GM12892 (cell line): ENCODE data around the gene TMEM62.
"Not testable (repeated sequence)": the region's sequence is repeated elsewhere in the genome, so short reads cannot be mapped to it uniquely, and the experiment has no call there.

Source experiments
- DNase-seq: peaks from one replicate; pipeline ENCODE4 v3.0.0; 2011; ENCODE audit not compliant: insufficient read length
- FAIRE-seq: peaks from 2 replicates; lab custom pipeline; 2011; peaks lifted over from hg19 to GRCh38; lab: Jason Lieb, UNC
- POLR2A ChIP-seq: IDR thresholded peaks from 2 replicates; pipeline ENCODE4 v1.6.1; 2011; ENCODE audit warnings: low read depth, low read length, control low read depth
- POLR2AphosphoS5 ChIP-seq: IDR thresholded peaks from 2 replicates; pipeline ENCODE4 v1.6.1; 2011; ENCODE audit warnings: low read depth, low read length, control low read depth
- TAF1 ChIP-seq: IDR thresholded peaks from 2 replicates; pipeline ENCODE4 v1.6.1; 2011; ENCODE audit warnings: low read depth, mild to moderate bottlenecking, control low read depth, low read length, borderline replicate concordance

Gene TMEM62

GRCh38 chr15:43218908-43219706 is 85.7 kb downstream of the TMEM62 start:
- no peak for FAIRE-seq
- TF ChIP-seq POLR2AphosphoS5 (no peak), TAF1 (no peak), POLR2A (no peak)
- no peak for DNase-seq

GRCh38 chr15:43219929-43220928 is 86.8 kb downstream of the TMEM62 start:
- TF ChIP-seq POLR2AphosphoS5: no peak
- no peak for TF ChIP-seq POLR2A
- no peak for TF ChIP-seq TAF1
- FAIRE-seq: no peak
- DNase-seq: no peak

- TF ChIP-seq POLR2AphosphoS5: no peak
- no peak for TF ChIP-seq POLR2A
- TF ChIP-seq TAF1: no peak
- DNase-seq: no peak
- no peak for FAIRE-seq
These were observed 87.6 kb downstream of the TMEM62 start, which contains the start of gene EPB42 for GRCh38 chr15:43220991-43221403. Gene EPB42 (minus strand): TSS chr15:43221018. CDS start chr15:43220825, 193 bp downstream.

- FAIRE-seq: no peak
- DNase-seq: no peak
- TF ChIP-seq POLR2AphosphoS5 (no peak), TAF1 (no peak), POLR2A (no peak)
These were observed 88.0 kb downstream of the TMEM62 start for GRCh38 chr15:43221422-43221821.

GRCh38 chr15:43225201-43225949 is 92.0 kb downstream of the TMEM62 start:
- DNase-seq (peak; percentile 47), FAIRE-seq (peak; percentile 92)
- TF ChIP-seq TAF1 (no peak), POLR2A (no peak), POLR2AphosphoS5 (no peak)

GRCh38 chr15:43225950-43226255 is 92.5 kb downstream of the TMEM62 start:
- not testable (repeated sequence) for DNase-seq, FAIRE-seq

- no peak for FAIRE-seq
- DNase-seq: no peak
- no peak for TF ChIP-seq POLR2A
- TF ChIP-seq POLR2AphosphoS5: no peak
- TF ChIP-seq TAF1: no peak
These were observed 93.3 kb downstream of the TMEM62 start for GRCh38 chr15:43226436-43227305.

GRCh38 chr15:43229977-43230376 is 96.6 kb downstream of the TMEM62 start:
- FAIRE-seq (no peak), DNase-seq (no peak)
- TF ChIP-seq POLR2AphosphoS5 (no peak), POLR2A (no peak), TAF1 (no peak)

- FAIRE-seq (no peak), DNase-seq (no peak)
- no peak for TF ChIP-seq TAF1
- TF ChIP-seq POLR2A: no peak
- TF ChIP-seq POLR2AphosphoS5: no peak
These were observed 97.3 kb downstream of the TMEM62 start for GRCh38 chr15:43230640-43231115.

GRCh38 chr15:43232289-43232874 is 99.0 kb downstream of the TMEM62 start:
- no peak for FAIRE-seq
- TF ChIP-seq TAF1 (no peak), POLR2AphosphoS5 (no peak), POLR2A (no peak)
- no peak for DNase-seq
